GM21447 (cell line): ENCODE measurements around the gene F12.
A peak's percentile ranks its signal among the peaks of the same experiment; 100 is the strongest.
"Not testable (repeated sequence)": the region's sequence is repeated elsewhere in the genome, so short reads cannot be mapped to it uniquely, and the experiment has no call there.

ENCODE experiments used
- ATAC-seq: cut with Tn5 transposase; IDR thresholded peaks from one replicate; pipeline ENCODE4 v1.9.1; 2021; ENCODE audit not compliant: unreplicated experiment

The F12 gene

GRCh38 chr5:177419046-177419445, 9.7 kb upstream of the F12 start:
- no peak for ATAC-seq

DNA sequence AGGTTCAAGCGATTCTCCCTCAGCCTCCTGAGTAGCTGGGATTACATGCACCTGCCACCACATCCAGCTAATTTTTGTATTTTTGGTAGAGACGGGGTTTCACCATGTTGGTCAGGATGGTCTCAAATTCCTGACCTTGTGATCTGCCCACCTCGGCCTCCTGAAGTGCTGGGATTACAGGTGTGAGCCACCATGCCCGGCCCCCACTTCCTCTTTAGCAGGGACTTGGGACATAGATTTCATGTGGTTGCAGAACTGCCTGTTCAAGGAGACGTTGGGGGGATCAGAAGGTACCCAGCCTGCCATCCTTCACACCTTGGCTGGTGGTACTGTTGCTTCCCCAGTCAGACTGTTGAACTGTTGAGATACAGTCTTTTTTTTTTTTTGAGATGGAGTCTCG, 7.7 kb upstream of the F12 start:
- ATAC-seq, result not testable (repeated sequence)

- no peak for ATAC-seq
Measured at GRCh38 chr5:177414481-177414880, 5.1 kb upstream of the F12 start.

DNA sequence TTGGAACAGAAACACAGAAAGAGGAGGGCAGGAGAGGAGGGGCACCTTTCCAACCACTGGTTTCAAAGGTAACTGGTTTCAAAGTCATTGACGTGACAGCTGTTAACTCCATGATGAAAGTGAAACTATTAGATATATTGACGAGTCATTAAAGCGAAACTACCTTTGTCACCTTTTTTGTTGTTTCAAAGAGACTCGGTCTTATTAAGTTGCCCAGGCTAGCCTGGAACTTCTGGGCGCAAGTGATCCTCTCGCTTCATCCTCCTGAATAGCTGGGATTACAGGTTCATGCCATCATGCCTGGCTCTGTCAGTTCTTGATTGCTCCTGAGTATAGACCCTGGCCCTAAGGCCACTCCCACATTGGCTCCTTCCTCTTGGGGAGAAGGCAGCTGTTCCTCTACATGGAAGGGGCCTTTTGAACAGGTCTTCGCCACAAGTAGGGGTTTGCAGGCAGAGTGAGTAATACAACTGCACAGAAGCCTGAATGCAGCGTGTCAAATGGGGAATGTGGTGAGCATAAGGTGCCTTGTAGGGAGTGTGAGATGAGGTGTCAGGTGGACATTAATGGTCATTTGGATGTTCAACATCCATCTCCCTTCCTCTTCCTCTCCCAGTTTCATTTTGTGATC, 3.4 kb upstream of the F12 start:
- ATAC-seq, result peak; percentile 74

DNA sequence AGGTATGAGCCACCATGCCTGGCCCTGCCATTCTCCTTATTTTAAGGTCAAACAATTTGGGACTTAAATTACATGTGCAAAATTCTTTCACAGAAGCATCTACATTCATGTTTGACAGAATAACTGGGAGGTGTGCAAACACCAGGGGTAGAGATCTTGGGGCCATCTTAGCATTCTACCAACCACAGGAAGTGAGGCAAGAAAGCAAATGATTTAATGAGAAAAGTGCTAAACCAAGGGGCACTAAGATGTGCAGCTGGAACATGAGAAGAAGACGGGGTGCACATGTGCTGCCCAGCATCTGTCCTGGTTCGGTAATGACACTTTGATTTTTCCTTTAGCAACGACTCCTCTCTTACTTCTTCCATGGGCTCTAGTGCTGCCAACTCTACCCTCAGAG, 1.2 kb upstream of the F12 start:
- ATAC-seq, result no peak

GRCh38 chr5:177405805-177406204, 3.6 kb downstream of the F12 start:
- no peak for ATAC-seq

- no peak for ATAC-seq
Measured at GRCh38 chr5:177405312-177405711, 4.1 kb downstream of the F12 start.

DNA sequence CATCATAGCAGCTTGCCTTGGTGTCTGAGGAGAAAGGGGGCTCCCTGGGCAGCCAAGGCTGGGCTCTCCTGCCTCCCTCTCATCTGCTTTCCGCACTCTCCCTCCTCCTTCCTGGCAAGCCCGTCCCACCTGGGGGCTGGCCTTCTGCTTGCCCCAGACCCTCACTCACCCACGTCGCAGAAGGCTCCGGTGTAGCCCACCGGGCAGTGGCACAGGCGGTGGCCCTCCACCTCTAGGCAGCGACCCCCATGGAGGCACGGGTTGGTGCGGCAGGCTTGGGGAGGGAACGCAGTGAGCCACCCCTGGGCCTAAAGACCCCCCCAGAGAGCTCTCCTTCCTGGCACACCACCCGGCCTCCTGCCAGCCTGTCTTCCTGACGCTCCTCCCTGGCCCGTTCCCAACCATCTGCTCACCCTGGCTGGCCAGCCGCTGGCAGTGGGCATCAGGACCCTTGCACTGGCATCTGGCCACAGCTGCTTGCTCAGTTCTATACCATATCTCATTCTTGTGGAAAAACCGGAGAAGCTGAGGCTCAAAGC, 4.7 kb downstream of the F12 start:
- no peak for ATAC-seq

GRCh38 chr5:177403792-177404640, 5.3 kb downstream of the F12 start:
- peak; percentile 74 for ATAC-seq

- peak; percentile 23 for ATAC-seq
Measured at GRCh38 chr5:177403102-177403791, 6.1 kb downstream of the F12 start.

DNA sequence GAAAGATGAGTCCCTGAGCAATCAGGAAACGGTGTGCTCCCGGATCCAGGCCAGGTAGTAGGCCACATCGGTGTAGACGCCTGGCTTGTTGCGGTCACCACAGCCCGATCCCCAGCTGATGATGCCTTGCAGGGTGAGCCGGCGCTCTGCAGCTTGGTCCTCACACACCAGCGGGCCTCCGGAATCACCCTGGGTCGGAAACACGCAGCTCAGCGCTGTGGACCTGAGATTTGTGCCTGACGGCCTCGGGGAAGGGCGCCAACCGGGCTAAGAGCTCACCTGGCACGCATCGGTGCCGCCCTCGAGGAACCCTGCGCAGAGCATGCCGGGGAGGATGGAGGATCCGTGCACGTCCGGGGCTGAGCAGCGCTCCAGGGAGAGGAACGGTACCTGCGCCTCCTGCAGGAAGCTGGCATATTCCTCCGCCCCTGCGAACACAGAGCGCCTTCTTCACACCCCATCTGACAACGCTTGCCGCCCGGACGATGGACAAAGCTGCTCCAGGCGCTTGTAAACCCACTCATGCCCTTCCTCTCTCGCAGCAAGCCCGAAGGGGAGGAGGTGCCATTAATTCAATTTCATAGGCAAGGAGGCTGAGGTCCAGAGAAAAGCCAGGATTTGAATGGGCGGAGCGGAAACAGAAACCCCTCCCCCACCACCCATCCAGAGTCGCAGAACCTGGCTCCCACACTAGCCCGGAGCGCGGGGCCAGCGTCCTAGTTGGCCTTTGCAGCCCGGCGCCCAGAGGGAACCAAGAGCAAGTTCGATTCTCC, 6.9 kb downstream of the F12 start:
- ATAC-seq, result no peak

DNA sequence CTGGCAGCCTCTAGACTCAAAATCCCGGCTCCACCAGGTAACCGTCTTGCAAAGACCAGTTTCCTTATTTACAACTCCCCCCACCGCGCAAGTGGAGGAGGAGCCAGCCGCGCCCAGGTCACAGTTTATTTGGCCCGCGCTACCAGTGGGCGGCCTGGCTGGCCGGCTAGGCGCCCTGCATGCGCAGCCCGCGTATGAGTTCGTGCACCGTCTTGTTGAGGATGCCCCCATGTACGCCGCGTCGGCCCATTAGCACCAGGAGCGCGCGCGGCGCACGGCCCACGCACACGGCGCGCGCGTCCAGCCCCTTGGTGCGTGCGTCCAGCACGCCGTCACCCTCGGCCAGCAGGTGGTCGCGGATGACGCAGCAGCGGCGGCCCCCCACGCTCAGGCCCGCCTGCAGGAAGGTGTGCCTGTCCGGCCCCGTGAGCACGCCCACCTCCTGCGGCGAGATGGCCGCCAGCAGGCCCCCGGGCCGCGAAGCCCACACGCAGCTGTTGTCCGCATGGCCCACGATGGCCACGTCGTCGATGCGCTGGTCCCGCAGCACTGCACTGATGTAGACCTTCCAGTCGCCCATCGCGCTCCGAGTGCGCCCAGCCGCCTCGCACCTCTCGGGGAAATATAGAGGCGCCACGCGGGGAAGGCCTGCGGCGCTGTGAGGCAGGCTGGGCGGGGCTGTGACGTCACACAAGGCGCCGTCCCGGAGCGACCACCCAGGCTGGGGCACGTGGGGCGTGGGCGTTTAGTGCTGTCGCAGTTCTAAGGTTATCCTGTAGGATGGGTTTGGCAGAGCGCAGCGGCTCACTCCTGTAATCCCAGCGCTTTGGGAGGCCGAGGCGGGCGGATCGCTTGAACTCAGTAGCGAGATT, 9.1 kb downstream of the F12 start, which contains the start of gene PFN3:
PFN3 (minus strand) TSS at position 665 of the 872 bp plus-strand sequence; CDS start at position 580, 85 bp downstream.
- no peak for ATAC-seq

DNA sequence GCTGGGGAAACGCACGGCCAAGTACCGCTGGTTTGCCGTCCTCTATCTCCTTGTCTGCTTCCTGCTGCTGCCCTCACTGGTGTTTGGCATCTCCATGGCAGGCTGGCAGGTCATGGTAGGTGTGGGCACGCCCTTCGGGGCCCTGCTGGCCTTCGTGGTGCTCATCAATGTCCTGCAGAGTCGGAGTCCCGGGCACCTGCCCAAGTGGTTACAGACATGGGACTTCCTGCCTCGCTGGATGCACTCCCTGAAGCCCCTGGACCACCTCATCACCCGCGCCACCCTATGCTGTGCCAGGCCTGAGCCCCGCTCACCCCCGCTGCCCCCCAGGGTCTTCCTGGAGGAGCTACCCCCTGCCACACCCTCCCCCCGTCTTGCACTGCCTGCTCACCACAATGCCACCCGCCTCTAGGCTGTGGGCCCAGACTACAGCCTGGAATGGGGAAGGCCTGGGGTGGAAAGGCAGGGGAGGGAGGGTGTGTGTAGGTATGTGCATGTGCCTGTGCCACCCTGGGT, 11.4 kb downstream of the F12 start:
- ATAC-seq, result no peak

GRCh38 chr5:177396807-177397206, 12.6 kb downstream of the F12 start:
- no peak for ATAC-seq

- no peak for ATAC-seq
Measured at GRCh38 chr5:177396078-177396477, 13.3 kb downstream of the F12 start.

DNA sequence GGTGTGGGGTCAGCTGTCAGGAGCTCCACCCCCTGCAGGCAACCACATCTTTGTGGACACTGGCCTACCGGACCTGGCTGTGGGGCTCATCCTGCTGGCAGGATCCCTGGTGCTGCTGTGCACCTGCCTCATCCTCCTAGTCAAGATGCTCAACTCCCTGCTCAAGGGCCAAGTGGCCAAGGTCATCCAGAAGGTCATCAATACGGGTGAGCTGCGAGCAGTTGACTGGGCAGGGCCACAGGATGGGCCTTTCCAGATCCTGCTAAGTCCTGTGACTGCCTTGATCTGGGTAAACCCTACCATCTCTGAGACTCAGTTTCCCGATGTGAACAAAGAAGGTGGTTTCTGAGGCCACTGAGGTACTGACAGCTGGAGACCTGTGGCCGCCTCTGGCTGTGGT, 15.4 kb downstream of the F12 start:
- no peak for ATAC-seq

DNA sequence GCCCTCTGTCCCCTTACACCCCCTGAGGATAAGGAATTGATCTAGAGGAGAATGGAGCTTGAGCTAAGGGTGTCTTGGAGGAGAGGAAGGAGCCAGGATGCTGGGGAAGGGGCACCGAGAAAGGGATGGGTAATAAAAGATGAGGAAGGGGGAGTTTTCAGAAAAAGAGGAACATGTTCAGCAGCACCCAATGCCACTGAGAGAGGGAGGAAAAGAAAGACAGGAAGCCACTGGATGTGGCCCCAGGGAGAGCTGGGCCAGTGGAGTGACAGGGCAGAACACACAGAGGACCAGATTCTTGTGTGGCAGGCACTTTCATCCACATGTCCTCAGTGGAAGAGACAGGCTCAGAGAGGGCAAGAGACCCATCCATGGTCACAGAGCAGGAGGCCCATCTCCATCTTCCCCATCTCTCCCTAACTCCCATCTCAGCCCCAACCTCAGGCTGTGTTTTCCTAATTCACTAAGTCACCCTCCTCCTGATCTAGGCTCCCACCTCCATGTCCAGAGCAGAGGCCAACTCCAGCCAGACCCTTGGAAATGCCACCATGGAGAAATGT, 16.1 kb downstream of the F12 start:
- no peak for ATAC-seq

- no peak for ATAC-seq
Measured at GRCh38 chr5:177392765-177393164, 16.6 kb downstream of the F12 start.
